HG03097 (cell line): ENCODE data around the gene SMC6.

Experiments used
- ATAC-seq: cut with Tn5 transposase; IDR thresholded peaks from one replicate; pipeline ENCODE4 v1.9.1; 2021; ENCODE audit not compliant: unreplicated experiment, low FRiP score

SMC6 gene

GRCh38 chr2:17768894-17769293, 15.3 kb upstream of the SMC6 start:
- ATAC-seq = no peak

DNA sequence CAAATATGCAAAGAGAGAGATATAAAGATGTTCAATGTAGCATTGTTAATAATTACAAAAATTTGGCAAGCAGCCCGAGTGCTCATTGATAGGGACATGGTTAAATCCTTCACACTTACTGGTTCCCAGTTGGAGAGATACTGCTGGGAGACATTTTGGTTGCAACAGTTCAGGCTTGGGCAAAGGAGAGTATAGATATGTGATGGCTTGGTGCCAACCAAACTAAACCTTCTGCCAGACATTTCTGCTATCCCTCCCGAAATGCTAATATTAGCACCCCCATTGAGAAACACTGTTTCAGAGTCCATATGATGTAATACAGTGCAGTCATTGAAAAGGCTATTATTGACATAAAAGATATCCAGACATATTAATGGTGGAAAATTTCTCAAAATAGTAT, 11.8 kb upstream of the SMC6 start:
- no peak for ATAC-seq

DNA sequence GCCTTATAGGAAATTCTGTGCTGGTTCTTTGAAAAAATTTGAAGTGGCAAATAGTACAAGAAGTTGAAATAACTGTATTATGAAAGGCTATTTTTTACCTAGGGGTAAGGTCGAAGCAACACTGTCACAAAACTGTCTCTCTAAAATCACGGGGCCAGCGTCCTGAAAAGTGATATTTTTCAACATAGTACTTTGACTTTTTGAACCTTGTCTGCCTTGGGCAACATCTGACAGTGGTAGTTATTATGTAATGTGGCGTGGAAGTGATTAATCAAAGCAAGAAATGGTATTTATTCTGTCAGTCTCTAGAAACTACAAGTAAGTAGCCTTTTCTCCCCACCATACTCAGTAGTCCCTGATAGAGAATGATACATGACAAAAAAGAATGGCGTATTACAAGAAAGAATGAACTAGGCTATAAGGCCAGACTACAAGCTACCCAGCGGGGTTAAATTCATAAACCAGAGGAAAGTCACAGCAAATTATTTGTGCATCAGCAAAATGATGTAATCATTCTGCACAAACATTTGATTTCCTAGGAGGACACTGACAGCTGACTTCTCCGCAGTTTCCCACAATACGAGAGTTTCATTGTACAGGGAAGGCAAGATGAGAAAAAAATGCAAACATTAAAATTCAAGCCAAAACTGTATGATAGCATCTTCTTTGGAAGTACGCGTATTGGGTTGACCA, 10.2 kb upstream of the SMC6 start:
- no peak for ATAC-seq

DNA sequence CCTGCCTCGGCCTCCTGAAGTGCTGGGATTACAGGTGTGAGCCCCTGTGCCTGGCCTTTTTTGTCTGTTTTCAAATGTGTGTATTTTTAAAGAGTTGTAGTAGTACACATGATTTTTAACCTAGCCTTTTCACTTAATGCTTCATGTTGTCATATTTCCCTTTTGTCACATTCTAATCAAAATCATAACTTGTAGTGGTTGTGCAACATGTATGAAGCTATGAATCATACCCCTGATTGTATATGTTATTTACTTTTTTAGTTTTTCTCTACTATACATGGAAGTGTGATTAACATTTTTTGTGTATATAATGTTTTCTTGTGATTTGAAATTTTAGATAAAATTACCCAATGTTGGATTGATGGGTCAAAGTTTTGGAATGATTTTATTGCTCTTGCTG, 8.8 kb upstream of the SMC6 start:
- ATAC-seq = no peak

GRCh38 chr2:17759805-17760204, 6.2 kb upstream of the SMC6 start:
- no peak for ATAC-seq

GRCh38 chr2:17758118-17758517, 4.5 kb upstream of the SMC6 start:
- no peak for ATAC-seq

DNA sequence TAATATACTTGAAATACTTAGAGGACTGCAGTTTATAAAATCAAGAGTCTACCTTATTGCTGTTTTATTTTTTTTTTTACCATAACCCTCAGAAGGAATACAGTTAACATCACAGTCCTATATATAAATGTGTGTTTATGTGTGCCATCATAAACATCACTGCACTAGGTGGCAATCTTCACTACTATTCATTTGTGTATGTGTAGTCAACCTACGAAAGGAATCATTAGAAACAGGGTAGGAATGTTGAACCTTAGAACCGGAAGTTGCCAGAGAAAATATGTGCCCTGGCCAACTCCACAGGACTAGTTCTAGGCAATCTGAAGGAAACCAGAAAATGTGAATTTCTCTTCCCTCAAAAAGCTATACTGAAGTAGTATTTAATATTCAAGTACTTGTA, 3.7 kb upstream of the SMC6 start:
- no peak for ATAC-seq

DNA sequence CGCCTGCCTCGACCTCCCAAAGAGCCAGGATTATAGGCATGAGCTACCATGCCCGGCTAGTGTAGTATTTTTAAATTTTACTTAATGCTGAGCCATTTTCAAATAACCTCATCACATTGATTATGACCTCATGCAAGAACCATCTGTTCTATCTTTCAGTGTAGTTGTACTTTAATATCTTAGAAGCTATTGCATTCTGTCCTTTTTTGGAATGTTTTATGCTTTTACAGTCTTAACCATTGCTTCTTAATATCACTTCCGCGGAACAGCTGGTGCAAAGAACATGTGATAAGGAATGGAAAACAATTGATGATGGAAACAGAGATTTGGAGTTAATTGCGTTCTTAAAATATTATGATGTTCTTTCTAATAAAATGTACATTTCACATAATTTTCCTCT, 3.1 kb upstream of the SMC6 start:
- ATAC-seq = no peak

DNA sequence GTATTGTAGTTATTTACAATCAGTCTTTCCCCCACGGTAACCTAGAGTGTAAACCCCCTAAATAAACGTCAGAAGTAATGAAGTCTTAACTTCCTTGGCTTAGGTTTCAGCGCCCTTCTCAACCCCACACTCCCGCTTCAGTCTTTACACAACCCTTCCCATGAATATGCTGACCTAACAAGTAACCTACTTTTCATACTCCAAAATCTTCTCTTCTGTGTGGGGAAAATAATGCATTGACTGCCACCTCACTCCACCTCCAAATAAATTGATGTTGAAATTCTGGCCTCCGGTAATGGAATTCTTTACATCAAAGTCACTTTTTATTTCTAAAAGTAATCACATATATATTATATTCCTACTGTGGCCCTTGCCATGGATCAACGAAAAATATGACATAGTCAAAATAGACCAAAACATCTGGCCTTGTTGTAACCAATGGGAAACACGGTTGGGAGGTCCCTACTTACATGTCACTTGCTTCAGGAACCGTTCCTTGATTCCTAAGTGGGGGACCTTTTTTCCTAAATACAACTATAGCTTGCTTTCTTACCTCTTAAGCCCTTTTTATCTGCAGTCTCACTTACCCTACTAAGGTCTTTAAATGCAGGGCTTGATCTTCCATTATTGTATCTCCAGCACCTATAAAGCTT, 1.3 kb upstream of the SMC6 start:
- ATAC-seq = no peak

DNA sequence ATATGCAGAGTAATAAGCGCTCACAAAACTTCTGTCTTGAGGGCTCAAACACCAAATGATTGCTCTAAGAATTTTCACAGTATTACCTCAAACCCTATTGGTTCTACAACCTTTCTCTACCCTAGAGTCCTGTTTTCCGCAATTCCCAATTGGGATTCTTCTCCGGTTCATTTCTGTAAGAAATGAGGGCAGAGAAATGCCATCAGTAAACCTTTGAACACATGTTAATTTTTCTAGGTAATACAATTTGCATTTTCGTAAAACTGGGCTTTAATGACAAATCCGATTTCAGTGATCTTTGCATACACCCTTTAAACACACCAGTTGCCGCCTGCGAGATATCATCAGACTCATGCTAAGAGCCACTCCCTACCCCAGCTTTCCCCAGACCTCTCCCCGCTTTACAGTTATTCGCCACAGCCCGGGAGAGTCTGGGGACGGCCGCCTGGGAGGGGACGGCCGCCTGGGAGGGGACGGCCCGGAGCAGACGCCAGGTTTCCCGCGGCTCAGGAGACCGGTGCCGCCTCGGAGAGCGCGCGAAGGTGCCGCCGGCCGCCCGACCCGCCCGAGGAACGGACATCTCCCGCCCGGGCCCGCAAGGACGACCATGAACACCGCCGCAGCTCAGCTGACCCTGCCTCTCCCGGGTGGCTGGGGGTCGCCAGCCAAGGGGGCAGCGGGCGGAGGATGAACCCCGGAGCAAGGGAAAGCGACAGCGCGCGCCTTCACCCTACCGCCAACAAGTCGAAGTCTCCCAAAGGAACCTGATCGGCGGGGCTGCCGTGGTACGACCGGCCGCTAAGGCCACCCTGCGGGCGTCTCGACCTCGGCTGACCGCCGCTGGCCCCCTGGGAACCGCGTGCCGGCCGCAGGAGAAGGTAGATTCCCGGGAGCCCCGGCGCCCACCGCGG, 463 bp downstream of the SMC6 start:
- ATAC-seq = peak; percentile 32

DNA sequence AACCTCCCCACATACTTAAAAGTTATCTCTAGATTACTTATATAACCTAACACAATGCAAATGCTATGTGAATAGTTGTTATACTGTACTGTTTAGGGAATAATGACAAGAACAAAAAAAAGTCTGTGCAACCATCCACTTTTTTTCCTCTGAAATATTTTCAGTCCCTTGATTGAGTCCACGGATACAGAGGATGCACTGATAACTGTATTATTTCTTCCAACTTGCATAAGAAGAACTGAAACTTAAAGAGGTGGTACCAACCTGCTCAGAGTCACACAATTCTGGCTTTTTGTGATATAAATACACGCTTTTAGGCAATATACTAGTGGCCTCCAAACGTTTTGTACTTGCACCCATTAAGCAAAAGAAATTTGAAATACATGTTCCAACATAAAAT, 1.4 kb downstream of the SMC6 start:
- ATAC-seq = no peak

DNA sequence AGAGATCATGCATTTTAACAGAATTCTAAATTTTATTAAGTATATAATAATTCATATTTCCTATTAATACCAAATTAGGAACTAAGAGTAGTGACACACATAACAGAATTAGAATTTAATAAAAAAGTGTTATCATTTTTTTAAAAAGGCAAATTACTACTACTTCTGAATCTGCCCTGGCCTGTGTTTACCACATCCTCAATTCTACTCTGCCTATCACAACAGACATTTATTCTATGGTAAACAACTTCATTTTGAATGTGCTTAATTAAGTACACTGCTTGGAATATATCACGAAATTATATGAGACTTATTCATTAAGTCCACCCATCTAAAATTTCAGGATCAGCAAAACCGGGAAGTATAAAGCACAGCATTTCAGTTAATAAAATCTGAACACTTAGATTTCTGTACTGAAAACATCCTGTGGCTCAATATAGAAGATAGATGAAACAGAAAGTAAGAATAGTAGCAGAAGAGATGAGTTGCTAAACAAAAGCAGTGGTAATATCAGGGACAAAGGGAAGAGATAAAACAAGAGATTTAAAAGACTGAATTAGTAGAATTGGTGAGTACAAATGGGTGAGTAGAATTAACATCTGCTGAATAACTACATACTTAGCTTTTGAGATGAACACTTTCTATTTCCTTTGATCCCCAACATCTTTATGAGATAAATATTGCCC, 3.7 kb downstream of the SMC6 start:
- peak; percentile 19 for ATAC-seq

DNA sequence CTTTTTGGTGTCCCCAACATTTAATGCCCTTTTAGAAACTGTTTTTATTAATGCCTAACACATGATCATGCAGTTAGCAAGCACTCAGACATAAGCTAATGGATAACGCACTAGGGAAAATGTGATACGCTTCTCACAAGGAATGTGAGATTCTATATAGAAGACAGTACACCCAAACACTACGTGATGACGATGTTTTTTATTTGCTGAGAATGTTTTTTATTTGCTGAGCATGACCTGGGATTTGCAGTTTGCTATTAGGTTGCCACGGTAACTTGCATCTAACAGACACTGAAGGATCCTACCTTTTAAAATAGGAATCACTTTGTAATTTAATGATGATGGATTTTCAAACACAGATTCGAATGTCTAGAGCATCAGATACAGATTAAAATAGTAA, 4.9 kb downstream of the SMC6 start:
- no peak for ATAC-seq

DNA sequence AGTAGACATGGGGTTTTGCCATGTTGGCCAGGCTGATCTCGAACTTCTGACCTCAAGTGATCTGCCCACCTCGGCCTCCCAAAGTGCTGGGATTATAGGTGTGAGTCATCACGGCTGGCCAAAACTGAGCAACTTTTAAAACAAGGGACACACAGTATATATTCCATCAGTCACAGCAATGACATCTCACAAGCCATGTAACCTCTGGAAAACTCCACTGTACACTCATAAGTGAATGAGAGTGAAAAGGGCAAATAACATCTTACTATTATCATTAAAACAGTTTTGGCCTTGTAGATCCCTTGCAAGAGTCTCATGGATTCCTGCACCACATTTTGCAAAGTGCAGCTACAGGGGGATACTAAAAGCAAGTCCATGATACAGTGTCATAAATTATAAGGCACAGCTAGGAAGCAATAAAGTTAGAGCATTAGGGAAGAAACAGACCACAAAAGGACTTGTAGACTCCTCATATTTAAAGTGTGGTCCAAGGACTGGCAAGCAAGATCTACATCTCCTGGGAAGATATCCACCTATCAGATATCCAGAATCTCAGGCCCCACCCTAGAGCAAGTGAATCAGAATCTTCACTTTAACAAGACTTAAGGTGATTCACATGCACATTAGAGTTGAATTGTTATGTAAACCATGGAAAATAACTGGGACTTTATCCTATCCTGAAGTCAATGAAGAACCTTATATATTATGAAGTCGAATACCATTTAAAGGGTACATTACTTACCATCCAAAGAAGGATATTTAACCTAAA, 5.7 kb downstream of the SMC6 start:
- no peak for ATAC-seq

GRCh38 chr2:17740203-17740602, 13.4 kb downstream of the SMC6 start:
- ATAC-seq = no peak

DNA sequence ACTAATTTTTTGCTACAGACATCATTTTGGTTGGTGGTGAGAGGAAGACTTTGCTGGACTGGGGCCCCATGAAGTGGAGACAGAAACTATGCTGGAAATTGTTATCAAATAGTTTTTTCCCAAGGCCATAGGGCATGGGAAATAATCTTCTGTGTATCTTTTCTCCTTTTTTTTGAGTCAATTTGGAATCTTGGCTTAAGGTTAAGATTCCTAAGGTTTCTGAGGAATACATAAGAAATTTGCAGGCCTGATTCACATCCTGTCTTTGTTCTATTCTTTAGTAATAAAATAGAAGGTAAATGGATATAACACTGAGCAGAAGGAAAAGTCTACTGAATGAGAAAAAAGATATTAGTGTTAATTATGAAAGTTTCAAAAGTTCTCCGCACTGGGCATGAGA, 16.6 kb downstream of the SMC6 start:
- no peak for ATAC-seq

GRCh38 chr2:17735864-17736263, 17.7 kb downstream of the SMC6 start:
- ATAC-seq = no peak

DNA sequence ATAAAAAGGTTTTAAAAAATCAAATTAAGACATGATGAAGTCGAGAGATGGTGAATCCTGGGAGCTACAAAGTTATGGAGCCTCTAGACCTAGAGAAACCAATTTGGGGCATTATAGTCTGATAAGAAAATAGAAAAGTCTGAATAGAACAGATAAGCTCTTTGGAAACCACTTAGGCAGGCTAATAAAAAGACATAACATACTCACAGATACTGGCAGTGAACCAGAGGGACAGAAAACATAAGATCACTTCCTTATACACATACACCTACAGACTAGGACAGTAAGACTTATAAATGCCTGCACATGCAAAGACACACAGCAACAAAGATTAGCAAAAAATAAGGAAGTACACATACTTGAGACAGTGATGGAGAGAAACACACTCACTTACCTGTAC, 20.0 kb downstream of the SMC6 start:
- ATAC-seq = no peak

- ATAC-seq = no peak
Observed at GRCh38 chr2:17729880-17730279, 23.7 kb downstream of the SMC6 start.

- no peak for ATAC-seq
Observed at GRCh38 chr2:17728210-17728609, 25.4 kb downstream of the SMC6 start.
